Tibial nerve (tissue), 3 donors: Measurements from ENCODE around the gene ZNRF3.

ENCODE experiments used
- POLR2A ChIP-seq, 2 donors: fragments of 450-650 bp; IDR thresholded peaks; one replicate each; pipeline ENCODE4 v1.6.1; 2017; ENCODE audit warnings: antibody characterized with exemption in 2 of 2, mild to moderate bottlenecking in 2 of 2, moderate library complexity in 2 of 2
- TF ChIP-seq, protein P1 (sequence below), 5 experiments: fragments of 200-600 bp in 3 of 5; fragments of 450-650 bp in 2 of 5; sonication (generic) in 3 of 5; IDR thresholded peaks; one replicate each; pipeline ENCODE4 v1.5.1; 2016 to 2019; ENCODE audit warnings: antibody characterized with exemption in 5 of 5, mild to moderate bottlenecking in 3 of 5, moderate library complexity in 2 of 5

DNA sequence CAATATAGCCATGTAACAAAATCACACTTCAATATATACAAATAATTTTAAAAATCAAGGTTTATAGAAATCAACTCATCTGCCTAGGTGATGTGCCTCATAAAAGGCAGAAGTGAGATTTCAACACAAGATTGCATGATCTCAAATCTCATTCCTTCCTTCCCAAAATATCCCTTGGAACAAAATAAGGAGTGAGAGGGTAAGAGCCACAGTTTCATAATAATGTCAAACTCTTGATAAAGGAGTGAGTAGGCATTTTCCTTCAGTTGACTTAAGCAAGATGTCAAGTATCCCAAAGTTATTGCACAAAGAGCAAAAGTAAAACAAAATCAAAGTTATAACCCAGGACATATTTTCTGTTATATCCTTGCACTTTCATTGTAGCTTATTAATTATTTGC lies 97.0 kb downstream of the ZNRF3 start:
- TF ChIP-seq POLR2A (IDR thresholded peaks at IDR 0.05), result no peak
- TF ChIP-seq, protein P1, sequence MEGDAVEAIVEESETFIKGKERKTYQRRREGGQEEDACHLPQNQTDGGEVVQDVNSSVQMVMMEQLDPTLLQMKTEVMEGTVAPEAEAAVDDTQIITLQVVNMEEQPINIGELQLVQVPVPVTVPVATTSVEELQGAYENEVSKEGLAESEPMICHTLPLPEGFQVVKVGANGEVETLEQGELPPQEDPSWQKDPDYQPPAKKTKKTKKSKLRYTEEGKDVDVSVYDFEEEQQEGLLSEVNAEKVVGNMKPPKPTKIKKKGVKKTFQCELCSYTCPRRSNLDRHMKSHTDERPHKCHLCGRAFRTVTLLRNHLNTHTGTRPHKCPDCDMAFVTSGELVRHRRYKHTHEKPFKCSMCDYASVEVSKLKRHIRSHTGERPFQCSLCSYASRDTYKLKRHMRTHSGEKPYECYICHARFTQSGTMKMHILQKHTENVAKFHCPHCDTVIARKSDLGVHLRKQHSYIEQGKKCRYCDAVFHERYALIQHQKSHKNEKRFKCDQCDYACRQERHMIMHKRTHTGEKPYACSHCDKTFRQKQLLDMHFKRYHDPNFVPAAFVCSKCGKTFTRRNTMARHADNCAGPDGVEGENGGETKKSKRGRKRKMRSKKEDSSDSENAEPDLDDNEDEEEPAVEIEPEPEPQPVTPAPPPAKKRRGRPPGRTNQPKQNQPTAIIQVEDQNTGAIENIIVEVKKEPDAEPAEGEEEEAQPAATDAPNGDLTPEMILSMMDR (IDR thresholded peaks at IDR 0.05), result no peak
